Fibroblast of skin of back (primary cell): ENCODE results near the gene HECTD4.

Experiments used
- DNase-seq: peaks from one replicate; pipeline ENCODE4 v3.0.0-alpha.2; 2013

HECTD4 gene

DNA sequence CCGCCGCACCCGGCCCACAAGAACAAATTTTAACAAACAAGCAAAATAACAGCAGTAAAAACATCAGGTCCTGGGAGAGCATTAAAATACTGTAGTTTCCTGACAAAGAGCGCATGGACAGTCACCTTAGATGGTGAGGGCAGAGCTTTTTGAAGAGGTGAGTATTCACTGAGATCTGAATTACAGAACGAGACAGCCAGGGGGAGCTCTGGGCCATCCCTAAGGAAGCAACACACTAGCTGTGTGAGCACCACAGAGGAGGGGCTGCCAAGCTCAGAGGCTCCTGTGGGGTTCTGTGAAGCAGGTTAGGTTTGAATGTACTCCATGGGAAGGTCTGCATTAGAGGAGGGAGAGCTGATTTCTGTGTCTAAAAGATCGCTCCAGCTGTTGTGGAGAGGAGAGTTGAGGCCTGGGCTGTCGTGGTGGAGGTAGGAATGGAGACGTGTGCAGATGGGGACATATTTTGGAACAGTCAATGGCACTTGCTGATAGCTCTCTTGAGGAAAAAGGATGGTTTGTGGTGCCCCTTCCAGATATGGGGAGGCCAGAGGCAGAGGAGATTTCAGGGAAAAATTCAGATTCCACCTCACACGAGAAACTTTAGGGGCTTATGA is 184.0 kb downstream of the HECTD4 start:
- DNase-seq, result peak; percentile 49

DNA sequence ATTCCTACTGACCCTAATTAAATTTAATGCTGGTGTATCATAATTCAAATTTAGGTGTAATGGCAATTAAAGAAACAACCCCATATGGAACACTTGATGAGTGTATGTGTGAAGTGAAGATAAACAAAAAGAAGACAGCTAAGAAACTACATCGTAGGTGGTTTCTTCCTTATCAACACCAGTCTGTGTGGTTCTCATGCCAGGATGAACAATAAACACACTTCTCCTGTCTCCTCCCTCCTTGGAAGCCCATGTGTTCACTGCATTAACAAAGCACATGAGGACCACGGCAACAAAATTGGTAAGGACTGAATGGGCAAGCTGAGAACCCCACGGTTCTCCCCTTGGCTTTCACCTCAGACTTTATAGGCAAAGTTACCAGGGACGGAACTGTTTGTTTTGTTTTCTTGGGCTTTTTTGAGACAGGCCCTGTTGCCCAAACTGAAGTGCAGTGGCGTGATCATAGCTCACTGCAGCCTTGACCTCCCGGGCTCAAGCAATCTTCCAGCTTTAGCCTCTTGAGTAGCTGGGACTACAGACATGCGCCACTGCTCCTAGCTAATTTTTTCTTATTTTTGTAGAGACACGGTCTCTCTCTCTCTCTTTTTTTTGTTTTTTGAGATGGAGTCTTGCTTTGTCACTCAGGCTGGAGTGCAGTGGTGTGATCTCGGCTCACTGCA is 185.9 kb downstream of the HECTD4 start:
- DNase-seq, result no peak

DNA sequence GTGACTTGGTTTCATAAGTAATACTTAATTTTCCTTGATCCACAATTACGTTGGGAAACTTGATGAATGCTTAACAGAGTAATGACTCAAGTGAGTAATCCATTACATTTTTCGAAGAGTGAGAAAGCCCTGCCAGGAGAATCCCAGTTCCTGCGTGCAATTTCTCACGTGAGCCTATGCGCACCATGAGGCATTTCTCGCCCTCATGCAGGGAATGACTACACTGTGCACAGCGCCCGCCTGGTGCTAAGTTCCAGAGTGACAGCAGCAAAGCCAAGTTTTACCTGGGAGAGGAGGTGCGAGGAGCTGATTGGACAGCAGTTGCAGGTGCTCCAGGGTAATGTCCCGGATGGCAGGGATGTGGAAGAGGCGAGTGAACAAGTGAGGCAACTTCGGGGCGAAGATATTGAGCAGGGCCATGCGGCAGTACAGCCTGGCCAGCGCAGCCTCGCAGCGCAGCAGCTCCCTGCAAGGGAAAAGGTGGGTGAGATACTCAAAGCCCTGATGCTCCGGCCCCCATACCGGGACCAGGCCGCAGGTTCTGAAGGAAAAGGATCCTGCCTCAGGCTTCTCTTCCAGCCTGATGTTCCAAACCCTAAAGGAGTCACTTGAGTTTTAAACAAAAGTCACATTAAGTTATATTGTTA is 187.5 kb downstream of the HECTD4 start:
- DNase-seq, result no peak

DNA sequence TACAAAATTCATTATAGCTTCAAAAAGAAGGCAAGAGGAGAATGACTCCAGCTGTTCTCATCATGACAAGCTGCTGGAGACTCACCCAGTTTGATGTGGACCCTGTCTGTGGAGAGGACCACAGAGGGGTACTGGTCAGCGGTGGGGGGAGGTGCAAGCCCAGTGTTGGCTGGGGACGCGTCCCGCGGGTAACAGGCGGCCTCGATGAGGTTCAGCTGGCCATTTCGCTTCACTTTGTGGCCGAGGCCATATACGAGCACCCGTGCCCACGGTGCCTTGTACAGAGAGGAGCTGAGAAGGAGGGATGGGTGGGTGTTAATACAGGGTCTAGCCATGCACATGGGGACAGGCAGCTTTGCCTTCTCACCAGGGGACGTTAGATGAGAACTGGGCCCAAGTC is 189.8 kb downstream of the HECTD4 start:
- no peak for DNase-seq

GRCh38 chr12:112191840-112192321 is 190.3 kb downstream of the HECTD4 start:
- DNase-seq, result no peak

GRCh38 chr12:112191201-112191600 is 191.0 kb downstream of the HECTD4 start:
- no peak for DNase-seq

GRCh38 chr12:112190231-112191025 is 191.8 kb downstream of the HECTD4 start:
- no peak for DNase-seq

DNA sequence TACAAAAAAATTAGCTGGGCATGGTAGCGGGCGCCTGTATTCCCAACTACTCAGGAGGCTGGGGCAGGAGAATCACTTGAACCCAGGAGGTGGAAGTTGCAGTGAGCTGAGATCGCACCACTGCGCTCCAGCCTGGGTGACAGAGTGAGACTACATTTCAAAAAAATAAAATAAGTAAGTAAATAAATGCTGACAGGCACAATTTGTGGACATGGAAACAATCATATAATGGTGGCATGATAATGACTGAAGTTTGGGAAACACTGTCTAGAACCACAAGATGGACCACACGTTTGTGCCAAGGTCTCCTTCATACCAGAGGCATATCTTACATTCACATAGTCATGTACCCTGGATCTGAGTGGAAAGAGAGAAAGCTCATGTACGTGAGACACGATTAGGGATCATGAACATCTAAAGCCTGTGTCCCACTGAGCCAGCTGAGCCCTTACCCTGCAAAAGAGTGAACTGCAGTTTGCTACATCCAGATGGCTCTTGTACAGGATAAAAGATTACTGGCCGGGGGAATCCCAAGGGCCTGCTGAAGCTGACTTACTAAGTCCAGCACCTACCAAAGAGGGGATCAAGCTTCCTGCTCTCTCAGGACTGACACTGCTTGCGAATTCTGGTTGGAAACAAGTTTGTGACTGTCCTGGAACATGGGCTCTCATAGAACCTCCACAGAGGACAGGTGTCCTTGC is 194.0 kb downstream of the HECTD4 start:
- DNase-seq, result no peak

- no peak for DNase-seq
Measured at GRCh38 chr12:112185093-112185923, 196.9 kb downstream of the HECTD4 start.

DNA sequence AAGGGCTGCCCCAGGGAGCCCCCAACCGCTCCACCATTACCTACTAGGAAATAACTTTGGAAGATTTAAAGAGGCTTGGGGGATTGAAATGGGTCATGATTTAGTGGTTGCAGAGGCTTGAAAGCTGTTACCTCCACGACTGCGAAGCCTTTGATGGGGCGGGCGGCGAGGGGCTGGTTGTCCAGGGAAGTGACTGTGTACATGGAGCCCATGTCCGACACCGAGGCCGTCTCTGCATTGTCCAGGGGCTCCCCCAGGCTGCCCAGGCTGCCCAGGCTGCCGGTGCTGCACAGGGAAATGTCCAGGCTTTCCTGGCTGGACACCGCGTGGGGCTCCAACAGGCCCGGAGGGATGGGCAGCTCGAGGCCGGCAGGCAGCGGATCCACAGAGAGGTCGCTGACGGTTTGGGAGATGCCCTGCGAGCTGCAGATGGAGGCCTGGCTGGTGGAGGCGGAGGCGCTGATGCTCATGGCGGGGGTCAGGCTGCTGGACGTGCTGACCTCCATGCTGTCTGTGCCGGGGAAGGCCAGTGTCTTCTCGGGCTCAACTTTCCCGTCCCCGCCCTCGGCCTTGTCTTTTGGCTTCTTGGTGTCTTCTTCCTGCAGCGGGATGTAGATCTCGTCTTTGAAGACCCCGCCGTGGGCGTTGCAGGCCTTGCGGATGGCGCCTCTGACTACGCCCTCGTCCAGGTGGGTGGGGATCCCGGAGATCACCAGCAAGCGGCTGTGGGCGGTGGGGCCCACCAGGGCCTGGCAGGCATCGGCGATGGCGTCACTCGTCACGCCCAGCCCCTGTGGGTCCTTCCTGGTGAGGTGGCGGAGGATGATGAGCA is 198.0 kb downstream of the HECTD4 start:
- no peak for DNase-seq

DNA sequence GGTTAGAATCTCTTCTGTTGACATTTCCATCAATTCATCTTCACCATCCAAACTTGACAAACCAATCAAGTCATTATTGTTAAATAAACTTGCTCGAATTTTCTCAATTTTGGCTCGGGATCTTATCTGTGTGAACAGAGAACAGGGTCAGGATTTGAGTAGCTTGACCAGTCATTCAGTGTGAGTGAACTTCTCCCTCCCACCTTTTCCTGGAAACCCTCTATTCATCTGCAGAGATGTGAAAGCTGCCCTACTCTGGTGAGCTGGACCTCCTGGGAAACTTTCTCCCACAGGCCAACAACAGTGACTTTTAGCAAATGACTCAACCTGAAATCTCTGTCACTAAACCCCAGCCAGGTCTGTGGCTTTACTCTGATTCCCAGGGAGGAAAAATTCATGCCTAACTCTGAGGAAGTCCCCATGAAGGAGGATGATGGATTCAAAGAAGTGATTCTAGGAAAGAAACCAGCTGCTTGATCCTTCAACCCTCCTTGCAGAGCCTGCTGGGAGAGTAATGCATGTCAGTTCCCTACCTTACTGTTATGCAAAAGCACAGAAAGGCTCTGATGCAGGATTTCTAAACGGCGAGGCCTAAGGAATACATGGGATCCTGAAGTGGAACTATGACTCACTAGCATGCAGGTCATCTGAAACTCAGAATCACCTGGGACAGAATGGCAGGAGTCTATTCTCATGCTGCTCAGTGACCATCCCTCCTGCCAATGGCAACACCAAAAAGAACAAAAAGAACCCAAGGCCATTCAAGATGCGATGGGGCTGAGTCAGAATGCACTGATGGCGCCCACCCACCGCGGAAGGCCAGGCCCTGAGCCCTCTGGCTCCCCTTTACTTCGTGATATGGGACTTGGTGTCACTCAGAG is 198.8 kb downstream of the HECTD4 start:
- DNase-seq, result no peak

GRCh38 chr12:112182499-112182898 is 199.7 kb downstream of the HECTD4 start:
- no peak for DNase-seq

DNA sequence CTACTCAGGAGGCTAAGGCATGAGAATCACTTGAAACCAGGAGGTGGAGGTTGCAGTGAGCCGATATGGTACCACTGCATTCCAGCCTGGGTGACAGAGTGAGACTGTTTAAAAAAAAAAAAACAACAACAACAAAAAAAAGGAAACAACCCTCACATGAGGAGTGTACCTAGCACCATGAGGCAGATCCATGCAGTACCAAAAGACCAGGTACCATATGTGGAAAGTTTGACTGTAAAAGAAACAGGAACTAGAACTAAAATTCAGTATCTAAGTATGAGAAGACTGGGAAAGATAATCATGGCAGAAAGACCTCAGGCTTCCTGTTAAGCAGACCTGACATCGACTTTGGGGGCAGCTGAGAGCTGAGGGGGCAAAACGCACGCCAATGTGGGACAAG is 201.8 kb downstream of the HECTD4 start:
- DNase-seq, result no peak

DNA sequence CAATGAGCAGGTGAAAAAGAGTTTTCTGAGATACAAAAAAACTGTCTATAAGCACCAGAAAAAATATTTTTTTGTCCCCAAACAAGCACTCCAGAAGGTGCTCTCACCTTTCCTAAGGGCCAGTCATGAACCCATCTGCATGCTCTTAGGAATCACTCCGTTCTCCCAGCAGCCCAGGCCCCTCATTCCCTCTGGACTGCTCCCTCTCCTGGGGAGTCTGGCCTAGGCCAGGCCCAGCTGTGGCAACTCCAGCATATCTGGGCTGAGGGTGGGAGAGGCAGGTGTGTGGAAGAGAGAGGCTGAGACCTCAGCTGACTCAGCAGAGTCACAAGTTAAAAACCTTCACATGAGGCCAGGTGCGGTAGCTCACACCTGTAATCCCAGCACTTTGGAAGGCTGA is 202.3 kb downstream of the HECTD4 start:
- no peak for DNase-seq

DNA sequence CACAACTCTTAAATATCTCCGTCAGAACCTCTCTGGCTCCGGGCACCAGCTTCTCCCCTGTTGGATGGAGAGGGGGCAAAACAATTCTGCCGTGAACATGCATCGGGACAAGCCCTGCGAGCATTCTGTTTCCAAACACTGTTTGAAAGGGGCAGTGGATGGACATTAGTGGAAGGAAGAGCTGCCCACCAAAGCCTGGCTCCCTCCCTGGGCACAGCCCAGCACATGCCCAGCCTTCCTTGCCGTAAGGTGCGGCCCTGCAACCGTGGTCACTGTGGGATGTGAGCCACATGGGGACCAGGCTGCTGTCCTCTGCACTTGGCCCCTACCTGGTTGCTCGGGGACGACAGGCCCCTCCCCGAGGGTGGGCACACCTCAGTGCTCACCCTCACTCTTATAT is 202.9 kb downstream of the HECTD4 start:
- DNase-seq, result no peak

GRCh38 chr12:112178796-112179195 is 203.4 kb downstream of the HECTD4 start:
- DNase-seq, result no peak

GRCh38 chr12:112176321-112177010 is 205.8 kb downstream of the HECTD4 start:
- DNase-seq, result no peak

- DNase-seq, result no peak
Measured at GRCh38 chr12:112175361-112176155, 206.7 kb downstream of the HECTD4 start.
